ENCODE measurements around the gene EIF4E1B.

Gene EIF4E1B

GRCh38 chr5:176627582-176627981 lies 2.9 kb upstream of the EIF4E1B start:
- DNase-seq (no peak), ATAC-seq (no peak)

GRCh38 chr5:176628406-176629228 lies 1.9 kb upstream of the EIF4E1B start:
- ATAC-seq = no peak
- no peak for DNase-seq

DNA sequence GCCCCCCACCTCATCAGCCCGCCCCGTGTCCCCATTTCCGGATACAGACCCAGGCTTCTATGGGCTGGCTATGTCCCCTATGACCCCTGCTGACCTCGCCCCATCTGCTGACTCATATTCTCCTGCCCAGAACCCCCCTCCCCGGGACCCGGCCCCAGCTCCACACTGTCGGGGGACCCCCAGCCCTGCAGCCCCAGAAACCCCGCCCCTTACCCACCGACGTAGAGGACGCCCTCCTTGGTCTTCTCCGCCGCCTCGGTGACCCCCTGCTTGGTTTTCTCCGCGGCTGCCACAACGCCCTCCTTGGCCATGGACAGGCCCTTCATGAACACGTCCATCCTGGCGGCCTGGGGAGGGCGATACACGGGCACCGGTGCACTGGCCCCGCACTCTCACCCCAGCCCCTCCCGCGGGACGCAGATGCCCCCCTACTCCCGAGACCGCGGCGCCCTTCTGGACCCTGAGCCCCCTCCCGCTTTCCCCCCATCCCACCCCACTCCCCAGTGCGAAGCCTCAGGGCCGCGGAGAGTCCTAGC lies 1.1 kb upstream of the EIF4E1B start:
- DNase-seq = no peak
- no peak for ATAC-seq

- DNase-seq (no peak), ATAC-seq (no peak)
Observed at GRCh38 chr5:176630681-176631222, 277 bp downstream of the EIF4E1B start.

GRCh38 chr5:176631383-176632200 lies 1.1 kb downstream of the EIF4E1B start:
- DNase-seq (no peak), ATAC-seq (no peak)

GRCh38 chr5:176632745-176633144 lies 2.3 kb downstream of the EIF4E1B start:
- ATAC-seq (no peak), DNase-seq (no peak)

DNA sequence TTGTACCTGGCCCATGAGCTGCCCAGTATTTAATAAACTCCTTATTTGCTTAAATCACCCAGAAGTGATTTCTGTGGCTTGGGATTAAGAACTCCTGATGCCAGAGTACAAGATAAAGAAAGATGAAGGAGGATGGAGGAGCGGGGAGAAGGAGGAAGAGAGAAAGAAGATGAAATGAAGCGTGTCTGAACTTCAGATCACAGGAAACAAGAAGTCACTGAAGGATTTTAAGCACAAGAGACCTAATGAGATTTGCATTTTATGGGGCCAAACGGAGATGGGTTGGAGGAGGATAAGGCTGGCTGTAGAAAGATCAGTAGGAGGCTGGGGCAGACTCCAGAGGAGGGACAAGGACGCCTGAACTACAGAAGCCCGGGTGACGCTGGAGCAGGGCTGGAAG lies 3.1 kb downstream of the EIF4E1B start:
- no peak for DNase-seq
- ATAC-seq = no peak

GRCh38 chr5:176636426-176636825 lies 6.0 kb downstream of the EIF4E1B start:
- DNase-seq = no peak
- no peak for ATAC-seq

DNA sequence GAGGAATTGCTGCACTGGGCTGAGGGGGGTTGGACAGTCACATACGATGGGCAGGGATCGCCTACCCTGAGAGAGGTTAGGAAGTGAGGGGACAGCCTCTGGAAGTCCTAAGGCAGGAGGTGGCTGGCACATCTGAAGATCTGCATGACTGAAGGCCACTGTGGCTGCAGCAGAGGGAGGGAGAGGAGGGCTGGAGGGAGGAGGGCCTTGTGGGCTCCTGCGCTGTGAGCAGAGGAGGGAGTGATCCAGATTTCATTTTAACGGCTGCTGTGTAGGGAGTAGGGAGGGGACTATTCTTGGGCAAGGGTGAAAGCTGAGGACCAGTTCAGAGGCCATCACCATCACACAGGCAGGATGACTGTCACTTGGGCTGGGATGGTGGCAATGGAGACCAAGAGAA lies 7.1 kb downstream of the EIF4E1B start:
- ATAC-seq (no peak), DNase-seq (no peak)

DNA sequence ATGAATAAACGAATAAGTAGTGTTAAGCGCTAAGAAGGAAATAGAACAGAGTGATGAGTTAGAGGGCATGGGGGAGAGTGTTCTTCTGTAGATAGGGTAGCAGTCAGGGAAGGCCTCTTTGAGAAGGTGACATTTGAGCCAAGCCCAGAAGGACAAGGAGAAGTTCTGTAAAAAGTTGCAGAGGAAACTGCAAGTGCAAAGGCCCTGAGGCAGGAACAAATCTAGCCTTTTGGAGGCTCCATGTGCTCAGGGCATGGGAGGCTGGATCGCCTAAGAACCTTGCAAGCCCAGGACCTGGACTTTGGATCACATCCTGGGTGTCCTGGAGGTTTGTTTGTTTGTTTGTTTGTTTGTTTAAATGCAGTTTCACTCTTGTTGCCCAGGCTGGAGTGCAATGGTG lies 8.0 kb downstream of the EIF4E1B start:
- ATAC-seq (no peak), DNase-seq (no peak)

DNA sequence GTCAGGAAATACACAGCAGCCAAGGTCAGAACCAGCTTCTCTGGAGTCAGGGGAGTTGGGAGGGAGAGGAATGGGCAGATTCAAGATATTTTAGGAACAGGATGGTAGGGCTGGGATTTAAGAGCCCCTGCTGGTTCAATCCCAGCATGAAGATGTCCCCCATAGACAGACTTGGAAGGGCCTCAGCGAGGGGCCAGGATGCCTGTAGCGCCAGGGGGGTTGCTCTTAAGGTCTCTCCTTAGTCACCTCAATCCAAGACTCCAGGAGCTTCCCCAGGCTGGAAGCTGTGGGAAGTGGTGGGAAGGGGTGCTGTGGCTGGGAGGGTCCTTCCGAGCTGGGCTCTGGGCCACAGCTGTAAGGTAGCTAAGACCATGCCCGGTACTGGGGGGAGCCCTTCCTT lies 8.7 kb downstream of the EIF4E1B start:
- no peak for DNase-seq
- no peak for ATAC-seq

- no peak for DNase-seq
- no peak for ATAC-seq
Observed at GRCh38 chr5:176639981-176640380, 9.5 kb downstream of the EIF4E1B start.

DNA sequence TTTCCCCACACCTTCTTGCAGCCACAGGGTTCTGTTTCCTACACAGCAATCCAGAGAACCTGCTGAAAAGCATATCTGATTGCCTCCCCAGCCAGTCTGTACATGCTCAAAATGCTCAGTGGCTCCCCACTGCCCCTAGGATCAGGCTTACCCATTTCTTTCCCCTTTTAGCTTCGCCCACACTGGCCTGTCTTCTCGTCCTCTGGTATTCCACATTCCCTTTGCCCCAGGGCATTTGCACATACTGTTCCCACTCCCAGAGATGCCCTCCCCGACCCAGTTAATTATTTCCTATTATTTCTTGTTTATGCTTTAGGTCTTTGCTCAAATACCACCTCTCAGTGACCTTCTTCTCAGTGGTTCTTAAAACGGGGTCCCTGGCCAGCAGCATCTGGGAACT lies 10.1 kb downstream of the EIF4E1B start:
- DNase-seq (no peak), ATAC-seq (no peak)

- DNase-seq (no peak), ATAC-seq (no peak)
Observed at GRCh38 chr5:176642675-176643490, 12.4 kb downstream of the EIF4E1B start.

DNA sequence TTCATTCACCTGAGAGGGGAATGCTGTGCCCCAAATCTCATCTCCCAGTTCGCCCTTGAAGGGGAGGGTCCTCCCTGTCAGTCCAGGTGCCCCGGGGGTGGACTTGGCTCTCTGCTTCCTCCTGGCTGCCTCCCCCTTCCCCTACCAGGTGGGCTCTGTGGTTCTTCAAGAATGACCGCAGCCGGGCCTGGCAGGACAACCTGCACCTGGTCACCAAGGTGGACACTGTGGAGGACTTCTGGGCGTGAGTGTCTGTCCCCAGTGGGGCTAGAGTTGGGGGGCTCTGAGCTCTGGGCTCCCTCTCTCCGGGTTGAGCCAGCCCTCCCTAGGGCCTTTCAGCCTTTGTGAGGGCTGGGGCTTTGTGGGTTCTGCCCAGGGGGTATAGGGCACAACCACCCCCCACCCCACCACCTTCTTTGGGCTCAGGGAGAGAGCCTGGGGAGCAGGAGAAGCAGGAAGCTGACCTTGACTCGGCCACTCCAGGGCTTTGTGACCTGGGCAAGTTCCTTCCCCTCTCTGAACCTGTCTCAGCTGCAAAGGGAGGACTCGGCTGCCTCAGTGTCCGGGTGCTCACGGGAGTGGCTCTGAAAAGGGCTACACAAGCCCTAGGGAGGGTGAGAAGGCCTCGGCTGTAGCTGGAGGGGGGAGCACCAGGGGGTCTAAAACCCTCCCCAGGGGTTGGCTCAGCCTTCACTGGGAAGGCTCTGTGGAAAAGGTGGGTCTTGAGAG lies 13.2 kb downstream of the EIF4E1B start:
- DNase-seq (no peak), ATAC-seq (no peak)

DNA sequence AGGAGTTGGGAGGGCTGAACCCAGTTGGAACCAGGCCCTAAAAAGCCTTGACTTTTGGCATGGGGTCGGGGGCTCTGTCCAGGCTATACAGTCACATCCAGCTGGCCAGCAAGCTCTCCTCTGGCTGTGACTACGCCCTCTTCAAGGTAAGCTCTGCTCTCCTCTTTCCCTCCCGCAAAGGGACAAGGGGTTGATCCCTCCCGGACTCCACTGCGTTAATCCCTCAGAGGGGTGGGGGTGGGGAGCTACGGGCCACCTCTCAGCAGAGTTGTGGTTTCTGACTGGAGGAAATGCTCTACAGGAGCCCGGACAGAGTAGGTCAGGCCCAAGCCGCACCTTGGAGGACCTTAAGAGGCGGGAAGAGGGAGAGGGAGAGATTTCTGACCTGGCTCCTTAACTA lies 13.8 kb downstream of the EIF4E1B start:
- DNase-seq (no peak), ATAC-seq (no peak)

GRCh38 chr5:176644878-176645670 lies 14.6 kb downstream of the EIF4E1B start:
- ATAC-seq (no peak), DNase-seq (no peak)

DNA sequence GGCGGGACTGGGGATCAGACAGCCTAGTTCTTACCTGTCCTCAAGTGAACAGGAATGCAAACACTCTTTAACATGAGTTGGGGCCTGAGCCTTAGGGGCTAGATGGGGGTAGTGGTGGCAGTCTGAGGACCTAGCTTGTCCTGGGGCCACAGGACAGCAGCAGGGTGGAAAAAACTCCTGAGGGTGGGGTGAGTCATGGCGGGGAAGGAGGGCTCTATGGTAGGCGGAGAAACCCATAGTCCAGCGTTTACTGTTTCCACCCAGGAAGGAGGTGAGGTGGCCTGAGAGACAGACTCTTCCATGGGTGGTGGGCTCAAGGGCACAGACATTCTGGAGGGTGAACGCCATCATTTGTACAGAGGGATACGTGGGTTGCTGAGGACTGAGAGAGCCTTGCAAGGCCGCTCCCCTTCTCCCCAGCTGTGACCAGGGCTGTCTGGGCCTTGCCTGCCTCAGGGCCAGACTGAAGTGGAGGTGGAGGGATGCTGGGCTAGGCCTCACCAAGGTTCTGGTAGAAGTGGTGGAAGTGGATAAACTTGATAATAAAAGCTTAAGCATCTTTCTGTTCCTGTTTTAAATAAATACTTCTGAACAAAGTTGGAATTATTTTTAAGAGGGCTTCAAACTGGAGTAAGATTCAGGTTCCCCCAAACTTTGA lies 15.7 kb downstream of the EIF4E1B start:
- no peak for ATAC-seq
- no peak for DNase-seq

GRCh38 chr5:176646707-176647029 lies 16.2 kb downstream of the EIF4E1B start:
- no peak for ATAC-seq
- no peak for DNase-seq

Data from stimulated activated naive CD8-positive, alpha-beta T cell treated with anti-CD3 and anti-CD28 coated beads, Interleukin-15, Interleukin-2, amounts not matched to agents 100 U/mL and 50 U/mL, for 24 hours (primary cell).